HG03108 (cell line): ENCODE data around the gene KCP.

Experiments
- ATAC-seq: cut with Tn5 transposase; IDR thresholded peaks from one replicate; pipeline ENCODE4 v1.9.1; 2021; ENCODE audit warnings: moderate library complexity; ENCODE audit not compliant: unreplicated experiment

Gene KCP

DNA sequence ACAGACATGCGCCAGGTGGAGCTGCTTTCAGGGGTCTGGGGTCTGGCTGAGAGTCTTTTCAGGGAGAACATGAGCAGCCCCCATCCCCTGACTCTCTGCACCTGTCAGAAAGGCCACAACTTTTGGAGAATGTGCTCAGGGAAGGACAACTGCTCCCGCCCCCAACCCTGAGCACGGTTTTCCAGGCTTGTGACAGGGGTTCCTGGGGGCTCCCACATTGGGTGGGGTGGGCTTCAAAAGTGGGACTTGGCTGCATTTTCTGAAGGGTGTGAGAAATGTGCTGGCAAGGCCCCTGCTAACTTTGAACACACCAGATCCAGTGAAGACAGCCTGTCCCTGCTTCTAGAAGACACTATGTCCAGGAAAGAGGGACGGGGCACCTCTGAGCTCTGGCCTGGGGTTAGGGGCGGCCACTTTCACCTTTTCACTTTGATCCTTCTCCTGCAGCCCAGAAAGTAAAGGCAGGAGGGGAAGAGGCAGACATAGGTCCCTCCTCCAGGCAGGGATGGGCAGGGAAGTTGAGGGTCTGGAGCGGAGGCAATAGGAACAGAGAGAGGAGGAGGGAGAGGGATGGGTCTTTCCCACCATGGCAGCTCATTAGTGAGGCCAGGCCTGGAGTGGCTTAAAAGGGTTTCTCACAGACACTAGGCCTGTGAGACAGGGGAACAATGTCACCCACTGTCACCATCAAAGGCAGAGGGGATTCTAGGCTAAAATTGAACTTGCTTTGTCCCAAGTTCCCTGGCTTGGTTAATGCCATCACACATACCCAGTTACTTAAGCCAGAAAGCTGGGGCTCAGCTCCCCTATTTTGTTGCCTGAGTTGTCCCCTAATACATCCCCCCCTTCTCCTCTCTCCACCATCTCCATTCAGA lies 1.5 kb downstream of the KCP start:
- ATAC-seq: no peak

- ATAC-seq: no peak
Measured at GRCh38 chr7:128906766-128907559, 3.5 kb downstream of the KCP start.

- ATAC-seq: no peak
Measured at GRCh38 chr7:128906001-128906765, 4.3 kb downstream of the KCP start.

- ATAC-seq: peak; percentile 54
Measured at GRCh38 chr7:128904381-128905197, 5.9 kb downstream of the KCP start.

- no peak for ATAC-seq
Measured at GRCh38 chr7:128903621-128904361, 6.7 kb downstream of the KCP start.

- ATAC-seq: no peak
Measured at GRCh38 chr7:128902761-128903585, 7.5 kb downstream of the KCP start.

GRCh38 chr7:128900237-128900636 lies 10.3 kb downstream of the KCP start:
- ATAC-seq: no peak

DNA sequence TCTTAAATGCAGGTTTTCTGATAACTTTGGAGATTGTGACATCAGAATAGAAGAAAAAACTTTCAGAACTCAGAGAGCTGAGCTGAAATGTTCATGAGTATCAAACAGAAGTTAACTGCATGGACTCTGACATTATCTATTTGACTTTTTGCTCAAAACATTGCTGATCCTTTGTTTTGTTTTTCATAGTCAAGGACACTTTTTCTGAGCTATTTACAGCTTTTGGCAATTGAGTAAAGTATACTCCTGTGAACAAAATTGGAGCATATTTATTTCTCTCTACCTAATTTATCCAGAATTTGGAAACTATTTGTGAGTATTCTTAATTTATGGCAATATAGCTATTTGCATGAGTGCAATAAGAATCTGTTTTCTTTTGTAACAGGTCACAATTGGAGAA lies 11.1 kb downstream of the KCP start:
- ATAC-seq: no peak

DNA sequence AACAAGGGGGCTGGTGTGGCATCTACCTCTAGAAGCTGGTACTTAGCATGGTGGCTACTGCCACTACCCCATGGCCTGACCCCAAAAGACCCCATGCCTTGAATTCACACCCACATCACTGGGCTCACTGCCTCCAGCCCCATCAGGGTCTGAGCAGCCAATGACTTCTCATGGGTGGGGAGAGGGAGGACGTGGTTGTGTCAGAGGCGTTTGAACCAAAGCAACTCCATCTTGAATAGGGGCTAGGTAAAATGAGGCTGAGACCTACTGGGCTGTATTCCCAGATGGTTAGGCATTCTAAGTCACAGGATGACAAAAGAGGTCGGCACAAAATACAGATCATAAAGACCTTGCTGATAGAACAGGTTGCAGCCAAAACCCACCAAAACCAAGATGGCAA lies 15.2 kb downstream of the KCP start:
- ATAC-seq: no peak

DNA sequence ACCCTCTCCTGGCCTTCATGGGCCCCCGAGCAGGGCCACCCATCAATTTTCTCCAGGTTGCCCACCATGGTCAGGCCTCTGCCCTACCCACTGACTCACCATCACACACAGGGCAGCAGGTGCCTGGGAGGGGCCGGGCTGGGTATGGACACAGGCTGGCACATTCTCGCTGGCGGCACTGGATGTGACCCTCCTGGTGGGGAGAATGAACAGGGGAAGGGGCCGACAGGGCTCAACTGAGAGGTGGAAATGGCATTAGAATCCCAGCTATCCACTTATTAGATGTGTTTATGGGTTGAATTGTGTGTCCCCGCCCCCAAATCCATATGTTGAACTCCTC lies 16.4 kb downstream of the KCP start:
- no peak for ATAC-seq

GRCh38 chr7:128893251-128894100 lies 17.0 kb downstream of the KCP start:
- ATAC-seq: no peak

DNA sequence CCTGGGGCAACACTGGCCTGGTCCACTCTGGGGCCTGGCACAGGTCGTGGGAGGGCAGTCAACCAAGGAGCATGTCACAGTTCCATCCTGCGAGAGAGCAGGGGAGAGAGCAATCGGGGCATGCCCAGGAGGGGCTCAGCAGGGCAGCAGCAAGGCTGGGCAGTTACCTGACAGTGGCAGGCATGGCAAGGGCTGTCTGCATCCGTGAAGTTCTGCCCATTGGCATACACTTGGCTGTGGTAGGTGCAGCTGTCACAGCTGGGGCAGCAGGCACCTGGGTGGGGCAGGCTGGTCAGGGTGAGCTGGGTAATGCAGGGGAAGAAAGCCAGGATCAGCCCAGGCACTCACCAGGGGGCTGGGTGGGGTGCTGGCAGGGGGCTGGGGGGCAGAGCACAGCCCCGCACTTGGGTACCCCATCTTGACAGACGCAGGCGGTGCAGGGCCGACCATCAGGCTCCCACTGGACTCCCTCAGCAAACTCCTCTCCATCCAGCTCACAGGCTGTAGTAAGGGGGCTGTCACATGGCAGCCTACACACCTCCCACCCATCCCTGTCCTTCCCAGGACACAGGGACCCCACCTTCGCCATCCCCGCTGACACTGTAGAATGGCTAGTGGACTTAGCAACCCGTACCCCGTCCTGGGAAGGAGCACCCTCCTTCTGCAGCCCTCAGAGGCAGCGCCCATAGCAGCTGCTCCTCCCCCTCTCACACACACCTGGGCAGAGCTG lies 17.8 kb downstream of the KCP start:
- ATAC-seq: no peak

DNA sequence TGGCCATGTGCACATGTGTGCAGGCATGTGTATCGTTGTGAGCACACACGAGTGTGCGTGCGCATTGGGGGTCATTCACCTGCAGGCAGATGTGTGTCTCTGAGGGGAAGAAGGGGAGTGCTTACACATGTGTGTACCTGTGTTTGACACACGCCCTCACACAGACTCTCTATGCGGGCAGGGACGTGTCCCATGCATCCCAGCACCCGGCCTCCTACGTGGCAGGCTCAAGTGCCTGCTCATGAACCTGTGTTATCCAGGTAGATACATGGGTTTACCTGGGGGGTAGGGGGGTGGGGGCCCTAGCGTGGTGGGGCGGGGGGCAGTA lies 18.6 kb downstream of the KCP start:
- ATAC-seq: no peak

DNA sequence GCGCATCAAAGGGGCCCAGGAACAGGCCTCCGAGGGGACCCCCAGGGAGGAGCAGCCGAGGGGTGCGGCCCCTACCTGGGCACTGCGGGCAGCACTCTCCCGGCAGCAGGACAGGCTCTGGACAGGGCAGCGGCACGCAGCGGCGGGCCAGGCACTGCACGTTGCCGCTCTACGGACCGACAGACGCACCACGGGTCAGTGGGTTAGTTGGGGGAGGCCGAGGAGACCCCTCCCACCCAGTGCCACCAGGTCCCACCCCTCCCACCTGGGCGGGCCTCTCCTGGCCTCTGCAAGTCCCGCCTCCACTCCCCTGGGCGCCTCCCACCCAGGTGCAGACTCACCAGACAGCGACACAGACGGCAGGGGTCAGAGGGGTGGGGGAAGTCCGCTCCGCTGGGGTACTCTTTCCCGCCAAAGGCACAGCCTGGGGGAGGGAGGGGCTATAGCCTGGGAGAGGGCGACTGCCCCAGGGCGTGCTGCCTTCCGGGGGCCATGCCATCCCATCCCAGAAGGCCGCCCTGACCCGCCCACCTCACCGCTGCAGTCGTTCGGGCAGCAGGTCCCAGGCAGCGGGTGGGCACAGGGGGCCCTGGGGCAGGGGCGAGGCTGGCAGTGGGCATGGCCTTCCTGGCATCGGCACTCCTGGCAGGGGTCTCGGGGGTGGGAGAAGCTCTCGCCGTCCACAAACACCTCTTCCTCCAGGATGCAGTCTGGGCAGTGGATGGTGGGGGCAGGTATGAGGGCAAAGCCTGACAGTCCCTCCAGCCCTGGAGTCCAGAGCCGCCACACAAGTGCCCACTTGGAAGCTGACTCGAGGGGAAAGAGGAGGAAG lies 19.2 kb downstream of the KCP start:
- no peak for ATAC-seq

DNA sequence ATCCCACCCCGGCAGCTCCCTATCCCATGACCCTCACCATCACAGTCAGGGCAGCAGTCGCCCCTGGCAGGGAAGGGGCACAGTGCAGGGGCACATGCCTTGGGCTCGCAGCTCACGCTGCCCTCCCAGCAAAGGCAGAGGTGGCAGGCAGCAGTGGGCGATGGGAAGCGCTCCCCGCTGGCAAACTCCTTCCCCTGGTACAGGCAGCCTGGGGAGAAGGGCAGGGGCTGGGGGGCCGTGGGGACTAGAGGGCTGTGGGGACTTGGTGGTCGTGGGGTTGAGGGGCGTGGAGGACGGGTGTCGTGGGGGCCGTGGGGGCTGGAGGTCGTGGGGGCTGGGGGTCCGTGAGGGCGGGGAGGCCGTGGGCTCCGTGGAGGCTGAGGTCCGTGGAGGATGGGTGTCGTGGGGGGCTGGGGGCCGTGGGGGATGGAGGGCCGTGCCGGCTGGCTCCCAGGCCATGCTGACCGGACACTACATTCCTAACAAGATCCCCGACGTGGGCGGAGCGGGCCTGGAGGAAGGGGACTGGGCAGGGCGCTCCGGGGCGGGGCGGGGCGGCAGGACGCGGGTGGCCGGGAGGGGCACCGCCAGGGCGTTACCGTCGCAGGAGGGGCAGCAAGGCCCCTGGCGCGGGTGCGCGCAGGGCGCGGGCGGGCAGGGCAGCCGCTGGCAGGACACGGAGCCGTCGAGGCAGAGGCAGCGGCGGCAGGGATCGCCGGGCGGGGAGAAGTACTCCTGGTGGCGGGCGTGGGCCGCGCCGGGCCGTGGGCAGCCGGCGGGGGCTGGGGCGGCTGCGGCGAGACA lies 20.0 kb downstream of the KCP start:
- no peak for ATAC-seq

GRCh38 chr7:128889121-128889520 lies 21.4 kb downstream of the KCP start:
- ATAC-seq: no peak
